Retina (tissue), 1 donor: Measurements from ENCODE around the gene RNF181.
"Not testable (repeated sequence)": the region's sequence is repeated elsewhere in the genome, so short reads cannot be mapped to it uniquely, and the experiment has no call there.

Experiments used
- DNase-seq: peaks from one replicate; pipeline ENCODE4 v3.0.0-alpha.2; 2016

The RNF181 gene

DNA sequence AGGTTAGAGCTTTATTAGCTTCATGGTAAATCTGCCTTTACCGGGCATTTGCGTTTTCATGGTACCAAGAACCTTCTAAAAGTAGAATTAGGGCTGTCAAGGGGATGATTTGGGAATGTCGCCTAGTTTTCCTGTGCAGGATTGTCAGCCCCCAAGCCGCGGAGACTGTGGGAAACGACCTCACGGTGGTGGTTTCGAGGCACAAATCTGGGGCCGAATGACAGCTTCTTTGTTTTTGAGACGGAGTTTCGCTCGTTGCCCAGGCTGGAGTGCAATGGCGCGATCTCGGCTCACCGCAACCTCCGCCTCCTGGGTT lies 19.8 kb downstream of the RNF181 start:
- DNase-seq = no peak

DNA sequence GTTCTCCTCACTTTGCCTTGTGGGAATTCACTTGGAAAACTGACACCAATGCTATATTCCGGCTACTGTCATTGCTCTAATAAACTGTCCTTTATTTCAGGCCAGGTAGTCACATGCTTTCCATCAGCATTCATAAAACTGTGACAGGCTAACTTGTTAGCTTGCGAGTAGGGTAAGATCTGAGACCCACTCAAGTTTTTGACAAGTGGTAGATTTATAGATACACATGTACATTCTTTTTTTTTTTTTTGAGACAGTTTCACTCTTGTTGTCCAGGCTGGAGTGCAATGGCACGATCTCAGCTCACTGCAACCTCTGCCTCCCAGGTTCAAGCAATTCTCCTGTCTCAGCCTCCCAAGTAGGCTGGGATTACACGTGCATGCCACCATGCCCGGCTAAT lies 22.2 kb downstream of the RNF181 start:
- not testable (repeated sequence) for DNase-seq

GRCh38 chr2:85619617-85620016 lies 24.1 kb downstream of the RNF181 start:
- no peak for DNase-seq

GRCh38 chr2:85621338-85621737 lies 25.8 kb downstream of the RNF181 start:
- no peak for DNase-seq

DNA sequence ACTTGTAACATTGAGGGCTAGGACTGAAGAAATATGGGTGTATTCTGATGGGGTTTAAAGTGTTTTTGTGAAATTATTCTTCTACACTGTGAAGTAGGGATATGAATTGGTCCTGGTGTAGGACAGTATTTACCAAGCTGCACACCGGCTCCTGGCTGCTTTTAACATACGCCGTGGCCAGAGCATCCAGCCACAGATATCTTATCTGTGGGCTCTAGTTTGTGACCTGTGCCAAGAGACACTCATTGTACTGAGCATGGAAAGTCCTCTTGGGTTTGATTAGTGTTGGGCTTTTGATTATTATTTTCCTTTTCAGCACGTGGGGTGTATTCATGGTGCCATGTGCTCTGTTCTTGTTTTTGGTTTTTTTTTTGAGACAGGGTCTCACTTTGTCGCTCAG lies 28.4 kb downstream of the RNF181 start:
- DNase-seq = no peak

DNA sequence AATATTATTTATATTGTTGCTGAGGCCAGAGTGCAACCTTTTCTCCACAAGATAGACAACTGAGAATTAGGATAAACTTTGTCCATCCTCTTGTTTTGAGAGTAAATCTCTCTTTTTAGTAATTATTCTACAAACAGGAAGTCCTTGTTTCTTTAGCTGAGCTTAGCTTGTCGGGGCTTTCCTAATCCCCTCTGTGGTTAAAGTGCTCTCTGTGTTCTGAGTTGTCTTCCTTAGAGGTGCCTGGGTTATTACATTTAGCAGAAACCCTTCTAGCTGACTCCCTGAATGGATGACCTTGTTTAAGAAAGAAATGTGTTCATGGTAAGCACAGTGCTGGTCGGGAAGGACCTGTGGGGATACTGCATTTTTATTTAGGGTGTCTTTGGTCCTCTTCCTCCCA lies 33.1 kb downstream of the RNF181 start:
- DNase-seq = no peak

- DNase-seq = no peak
Measured at GRCh38 chr2:85631316-85631715, 35.8 kb downstream of the RNF181 start.

DNA sequence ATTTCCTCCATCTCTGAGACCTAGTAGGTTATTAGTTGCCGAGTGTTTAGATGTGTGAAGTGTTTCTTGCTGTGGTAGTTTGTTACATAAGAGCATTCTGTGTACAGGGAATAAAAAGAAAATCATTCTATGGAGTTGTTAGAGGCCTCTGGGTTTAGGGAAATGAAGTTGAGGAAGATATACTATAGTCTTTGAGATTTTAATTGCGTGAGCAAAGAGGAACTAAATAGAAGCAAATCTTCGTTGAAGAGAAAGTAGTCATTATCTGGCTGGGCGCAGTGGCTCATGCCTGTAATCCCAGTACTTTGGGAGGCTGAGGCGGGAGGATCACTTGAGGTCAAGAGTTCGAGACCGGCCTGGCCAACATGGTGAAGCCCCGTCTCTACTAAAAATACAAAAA lies 39.5 kb downstream of the RNF181 start:
- no peak for DNase-seq

DNA sequence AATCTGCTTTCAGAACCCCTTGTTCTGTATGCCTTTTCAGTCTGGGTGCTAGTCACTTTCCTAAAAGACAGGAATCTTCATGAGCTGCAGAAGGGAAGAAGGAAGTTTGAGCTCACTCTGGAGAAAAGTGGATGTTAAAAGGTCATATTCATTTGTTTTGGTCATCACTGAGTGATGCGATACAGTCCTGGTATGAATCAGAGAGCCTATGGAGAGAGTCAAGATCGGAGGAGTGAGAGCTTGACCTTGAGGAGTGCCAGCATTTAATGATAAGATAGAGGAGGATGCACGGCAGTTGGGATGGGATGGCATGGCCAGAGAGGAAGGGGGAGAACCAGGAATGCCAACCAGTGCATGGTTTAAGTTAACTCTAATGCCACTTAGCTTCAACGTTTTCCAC lies 40.1 kb downstream of the RNF181 start:
- DNase-seq = no peak

- DNase-seq = no peak
Measured at GRCh38 chr2:85642725-85643124, 47.2 kb downstream of the RNF181 start.

DNA sequence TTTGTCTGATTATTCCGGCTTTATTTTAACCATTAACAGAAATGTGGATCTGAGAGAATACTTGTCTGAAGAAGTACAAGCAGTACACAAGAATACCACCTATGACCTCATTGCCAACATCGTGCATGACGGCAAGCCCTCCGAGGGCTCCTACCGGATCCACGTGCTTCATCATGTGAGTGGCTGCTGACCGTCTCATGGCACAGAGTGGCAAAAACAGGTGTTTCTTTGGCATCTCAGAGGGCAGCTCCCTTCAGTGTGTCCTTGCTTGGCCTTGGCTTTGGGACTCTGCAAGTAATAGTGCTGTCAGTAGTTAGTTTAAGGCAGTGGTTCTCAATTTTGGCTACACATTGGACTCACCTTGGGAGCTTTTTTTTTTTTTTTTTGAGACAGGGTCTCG lies 49.4 kb downstream of the RNF181 start:
- DNase-seq = no peak

DNA sequence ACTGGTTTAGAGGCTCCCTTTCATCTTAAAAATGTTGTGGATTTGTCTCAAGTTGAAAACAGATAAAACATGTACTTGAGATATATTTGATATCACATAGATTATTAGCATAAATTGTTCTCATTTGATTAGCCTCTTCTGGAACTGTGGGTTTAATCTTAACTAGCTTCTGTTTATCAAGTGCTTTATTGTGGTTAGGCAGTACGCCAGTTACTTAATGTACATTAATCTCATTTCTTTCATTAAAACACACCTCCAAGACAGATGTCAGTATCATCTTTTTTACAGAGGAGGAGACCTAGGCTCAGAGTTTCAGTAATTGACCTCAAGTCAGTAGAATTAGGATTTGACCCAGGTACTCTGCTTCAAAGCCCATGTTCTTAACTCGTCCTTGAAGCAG lies 50.6 kb downstream of the RNF181 start:
- DNase-seq = no peak
